Raji (cell line): Measurements from ENCODE around the gene DAAM2.

Source experiments
- POLR2A ChIP-seq: IDR thresholded peaks from 2 replicates; pipeline ENCODE4 v1.6.1; 2011; ENCODE audit warnings: low read depth, low read length, control low read depth; ENCODE audit not compliant: insufficient read depth

DAAM2 gene

DNA sequence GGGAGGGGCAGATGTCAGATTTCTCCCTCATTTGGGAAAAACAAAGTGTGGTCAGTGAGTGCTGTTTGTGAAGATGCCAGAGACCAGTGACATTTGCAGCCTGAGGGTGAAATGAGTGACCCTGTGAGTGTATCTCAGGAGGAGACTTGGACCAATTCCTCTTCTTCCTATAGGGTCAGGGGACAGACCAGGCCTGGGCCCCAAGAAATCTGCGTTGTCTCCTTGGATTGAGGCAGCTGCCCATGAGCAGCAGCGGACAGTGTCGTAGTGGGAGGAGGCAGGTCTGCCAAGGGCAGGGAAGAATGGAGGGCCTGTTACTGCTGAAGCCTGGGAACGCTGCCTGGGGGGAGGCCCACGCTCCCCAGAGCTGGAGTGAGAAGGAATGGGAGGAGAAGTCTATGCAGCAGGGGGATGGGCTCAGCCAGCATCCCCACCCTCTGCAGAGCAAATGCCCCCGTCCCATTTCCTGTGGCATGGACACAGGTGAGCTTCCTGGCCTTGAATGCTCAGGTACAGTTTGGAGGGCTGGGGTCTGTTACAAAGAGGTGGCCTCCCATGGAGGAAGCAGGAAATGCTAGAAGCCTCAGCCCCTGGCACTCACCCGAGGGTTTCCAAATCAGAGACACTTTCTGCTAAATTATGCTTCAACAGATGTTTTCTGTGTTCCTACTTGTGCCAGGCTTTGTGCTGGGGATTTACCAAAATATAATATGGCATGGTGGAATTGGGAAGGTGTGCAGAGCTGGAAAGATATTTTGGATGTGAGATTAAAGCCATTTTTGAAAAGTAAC, 29.8 kb downstream of the DAAM2 start:
- no peak for TF ChIP-seq POLR2A

DNA sequence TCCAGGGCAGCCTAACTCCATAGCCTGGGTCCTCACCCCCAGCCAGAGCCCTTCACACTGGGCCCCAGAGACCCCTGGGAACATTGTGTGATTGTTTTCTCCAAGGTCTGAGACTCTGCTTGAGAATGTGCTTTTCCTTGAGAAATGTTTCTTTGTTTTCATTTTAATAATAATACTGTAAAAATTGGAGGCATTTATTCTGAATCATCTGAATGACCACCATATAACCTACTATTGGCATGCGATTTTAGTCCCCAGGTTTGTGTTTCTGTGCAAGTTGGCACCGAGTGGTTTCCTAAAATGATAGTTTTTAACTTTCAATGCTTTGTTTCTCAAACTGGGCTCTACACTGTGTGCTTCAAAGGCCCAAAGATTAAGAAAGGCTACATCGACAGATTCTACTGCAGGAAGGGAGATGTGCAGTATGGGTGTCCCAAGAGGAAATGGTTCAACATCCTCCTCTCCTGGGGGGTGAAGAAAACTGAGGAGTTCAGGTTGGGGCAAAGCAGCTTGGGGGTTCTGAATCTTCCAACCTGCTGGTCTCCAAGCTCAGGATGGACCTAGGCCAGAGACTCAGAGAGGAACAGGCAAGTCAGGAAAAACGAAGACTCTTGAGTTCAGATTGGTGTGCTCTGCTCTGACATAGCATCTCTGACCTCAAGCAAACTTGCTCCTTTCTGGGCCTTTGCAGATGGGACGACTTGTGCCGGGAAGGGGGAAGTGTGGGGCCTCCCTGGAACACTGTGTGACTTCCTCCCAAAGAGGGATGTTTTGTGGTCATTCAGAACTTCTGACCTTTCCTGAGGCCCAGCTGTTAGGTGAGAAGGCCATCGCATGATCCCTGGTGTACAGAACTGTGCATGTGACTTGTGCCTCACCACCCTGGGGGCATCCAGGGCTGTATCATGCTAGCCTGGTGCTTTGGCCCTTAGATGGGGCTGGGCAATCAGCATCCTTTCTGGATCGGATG, 31.0 kb downstream of the DAAM2 start:
- no peak for TF ChIP-seq POLR2A

DNA sequence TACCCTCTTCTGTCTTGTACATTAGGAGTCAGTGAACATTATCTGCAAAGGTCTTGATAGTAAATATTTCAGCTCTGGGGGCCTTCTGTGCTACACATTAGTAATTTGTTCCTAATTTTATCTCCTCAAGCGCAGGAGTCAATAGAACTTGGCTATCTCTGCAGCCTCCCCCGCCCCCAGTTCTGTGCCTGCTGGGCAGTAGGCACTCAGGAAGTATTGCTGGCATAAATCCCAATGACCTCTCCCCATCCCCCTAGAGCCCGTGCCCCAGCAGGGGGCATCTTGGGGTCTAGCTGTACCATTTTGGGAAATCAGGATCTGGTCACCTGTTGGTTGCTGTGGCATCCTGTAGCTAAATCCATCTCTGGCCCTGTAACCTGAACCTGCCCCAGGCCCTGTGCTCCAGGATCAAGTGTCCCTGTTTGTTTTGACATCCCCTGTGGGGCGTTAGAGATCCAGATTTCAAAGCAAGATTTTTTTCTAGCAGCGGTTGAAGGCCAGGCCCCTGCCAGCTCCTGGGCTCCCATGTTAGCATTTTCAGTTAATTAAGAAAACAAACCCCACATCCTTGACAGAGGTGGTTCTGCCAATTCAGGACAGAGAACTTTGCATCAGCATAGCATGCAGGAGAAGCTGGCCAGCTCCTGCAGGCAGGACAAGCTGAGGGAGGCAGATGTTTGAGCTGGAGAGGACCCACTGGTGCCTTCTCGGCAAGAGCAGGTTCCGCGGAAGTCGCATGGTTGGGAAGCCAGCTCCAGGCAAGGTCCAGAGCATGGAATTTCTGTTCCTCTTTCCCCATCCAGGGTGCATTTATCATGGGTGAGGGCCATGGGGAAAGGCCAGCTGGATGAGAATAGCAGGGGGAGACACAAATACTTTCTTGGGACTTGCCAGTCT, 32.1 kb downstream of the DAAM2 start:
- no peak for TF ChIP-seq POLR2A

DNA sequence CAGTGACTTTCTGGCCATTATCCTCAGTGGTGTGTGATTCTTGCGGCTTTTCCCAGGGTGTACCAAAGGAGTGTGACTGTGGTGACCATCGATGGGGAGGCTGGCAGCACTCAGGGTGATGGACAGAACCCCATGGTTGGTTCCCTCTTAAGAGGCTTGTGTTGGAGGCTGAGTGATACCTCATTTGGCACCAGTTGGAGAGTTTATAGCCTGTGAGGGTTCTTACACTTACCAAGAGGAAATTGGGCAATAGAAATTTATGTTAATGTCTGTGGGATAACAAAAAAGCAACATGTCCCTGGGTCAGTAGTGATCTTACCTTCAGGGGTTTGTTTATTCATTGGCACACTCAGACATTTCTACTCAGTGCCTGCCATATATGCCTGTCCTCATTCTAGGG, 37.2 kb downstream of the DAAM2 start:
- no peak for TF ChIP-seq POLR2A

DNA sequence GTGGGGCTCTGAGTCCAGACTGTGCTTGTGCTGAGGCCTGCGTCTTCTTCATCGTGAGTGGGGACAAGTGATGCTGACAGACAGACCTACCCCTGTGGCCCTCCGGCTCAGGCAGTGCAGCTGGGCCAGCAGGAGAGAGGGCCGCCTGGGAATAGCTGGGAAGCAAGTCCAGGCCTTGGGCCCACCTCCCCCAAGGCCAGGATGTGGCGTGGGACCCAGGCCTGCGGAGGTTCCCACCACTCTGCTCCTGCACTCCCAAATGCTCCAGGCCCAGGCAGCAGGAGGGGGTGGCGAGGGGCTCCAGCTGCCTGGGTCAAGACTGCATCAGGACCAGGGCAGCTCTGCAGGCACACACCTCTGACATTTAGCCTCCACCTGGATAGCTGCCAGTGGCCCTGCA, 38.3 kb downstream of the DAAM2 start:
- TF ChIP-seq POLR2A, result no peak

DNA sequence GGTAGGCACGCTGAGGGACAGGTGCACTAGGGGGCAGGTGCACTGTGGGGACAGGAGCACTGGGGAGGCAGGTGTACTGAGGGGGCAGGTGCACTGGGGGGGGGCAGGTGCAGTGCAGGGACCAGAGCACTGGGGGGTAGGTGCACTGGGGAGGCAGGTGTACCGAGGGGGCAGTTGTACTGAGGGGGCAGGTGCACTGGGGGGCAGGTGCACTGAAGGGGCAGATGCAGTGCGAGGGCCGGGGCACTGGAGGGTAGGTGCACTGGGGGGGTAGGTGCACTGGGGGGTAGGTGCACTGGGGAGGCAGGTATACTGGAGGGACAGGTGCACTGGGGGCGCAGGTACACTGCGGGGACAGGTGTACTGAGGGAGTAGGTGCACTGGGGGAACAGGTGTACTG, 39.5 kb downstream of the DAAM2 start:
- TF ChIP-seq POLR2A, result no peak

DNA sequence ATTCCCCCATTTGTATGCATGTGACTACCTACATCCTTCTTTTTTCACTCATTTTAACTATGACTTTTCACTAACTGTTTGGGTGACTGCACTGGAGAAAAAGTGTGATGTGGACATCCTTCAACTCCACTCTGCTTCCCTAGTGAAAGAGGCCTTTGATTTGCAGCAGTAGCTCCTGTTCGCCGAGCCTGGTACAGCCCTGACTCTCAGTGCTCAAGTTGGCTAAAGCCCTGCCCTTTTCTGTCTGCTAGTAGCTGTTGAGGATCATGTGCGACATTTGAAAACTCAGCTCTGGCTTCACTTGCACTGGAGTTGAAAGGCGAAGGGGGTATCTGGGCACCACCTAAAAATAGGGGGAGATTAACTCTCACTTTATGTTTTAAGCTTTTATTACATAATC, 42.1 kb downstream of the DAAM2 start:
- TF ChIP-seq POLR2A, result no peak

DNA sequence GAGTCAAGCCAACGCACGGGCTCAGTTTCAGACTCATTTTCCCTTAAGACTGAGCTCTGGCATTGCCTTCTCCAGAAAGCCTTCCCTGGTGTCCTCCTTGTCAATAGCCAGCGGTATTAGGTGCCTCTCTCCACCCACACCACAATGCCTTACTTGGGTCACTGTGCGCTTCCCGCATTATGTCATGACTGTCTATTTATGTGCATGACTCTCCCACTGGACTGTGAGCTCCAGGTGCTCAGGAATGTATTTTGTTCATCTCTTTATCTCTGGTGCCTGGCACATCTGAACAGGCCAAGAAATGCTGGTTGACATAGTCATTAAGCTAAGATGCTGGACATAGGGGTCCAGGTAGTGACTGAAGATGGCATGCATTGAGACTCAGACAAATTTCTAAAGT, 42.7 kb downstream of the DAAM2 start:
- no peak for TF ChIP-seq POLR2A

DNA sequence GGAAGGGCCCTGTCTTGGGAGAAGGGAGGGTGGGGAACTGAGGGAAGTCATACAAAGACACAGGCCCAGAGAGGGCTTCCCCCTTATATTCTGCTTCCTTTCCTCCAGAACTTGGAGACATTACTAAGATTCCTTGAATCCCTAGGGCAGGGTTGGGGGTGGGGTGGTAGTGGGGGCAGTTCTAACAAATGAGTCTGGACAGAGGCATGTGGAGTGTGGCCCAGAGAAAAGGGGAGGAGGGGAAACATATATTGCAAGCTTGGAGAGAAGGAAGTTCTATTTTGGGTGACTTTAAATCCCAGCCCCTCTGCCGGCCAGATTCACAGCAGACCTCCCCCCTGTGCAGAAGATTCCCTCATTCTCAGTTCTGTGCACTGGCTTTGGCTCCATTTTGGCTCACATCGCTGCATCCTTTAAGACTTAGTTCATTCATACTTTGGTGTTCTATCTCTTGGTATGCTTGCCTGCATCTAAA, 43.7 kb downstream of the DAAM2 start:
- no peak for TF ChIP-seq POLR2A

DNA sequence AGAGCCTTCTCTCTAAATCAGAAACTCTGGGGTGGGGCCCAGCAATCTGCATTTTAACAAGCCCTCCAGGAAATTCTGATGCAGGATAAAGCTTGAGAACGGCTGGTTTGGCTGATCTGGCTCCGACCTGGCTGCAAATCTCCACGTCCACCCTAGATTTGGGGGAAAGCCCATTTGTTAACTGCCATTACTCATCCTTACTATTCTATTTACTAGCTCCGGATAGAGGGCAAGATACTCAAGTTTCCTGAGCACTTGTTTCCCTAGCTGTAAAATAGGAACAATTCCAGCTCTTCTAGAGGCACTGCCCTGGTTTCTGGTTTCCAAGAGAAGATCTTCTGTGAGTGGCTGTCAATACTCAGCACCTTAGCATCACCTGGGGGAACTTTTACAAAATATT, 44.4 kb downstream of the DAAM2 start:
- TF ChIP-seq POLR2A, result no peak

DNA sequence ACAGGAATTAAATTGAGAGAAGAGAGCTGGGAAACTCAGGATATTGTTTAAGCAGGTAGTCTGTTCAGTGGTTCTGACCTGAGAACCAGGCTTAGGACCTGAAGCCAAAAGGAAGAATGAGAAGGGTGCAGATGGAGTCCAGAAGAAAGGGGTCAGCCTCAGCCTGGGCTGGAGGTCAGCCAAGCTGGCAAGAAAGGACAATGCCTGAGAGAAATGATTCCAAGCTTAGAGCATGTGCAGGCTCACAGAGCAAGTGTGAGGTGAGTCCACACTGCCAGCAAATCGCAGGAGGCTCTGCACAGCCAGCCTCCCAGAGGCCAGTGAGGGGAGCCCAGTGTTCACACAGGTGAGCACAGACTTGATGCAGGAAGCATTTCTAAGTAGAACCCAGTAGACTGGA, 47.3 kb downstream of the DAAM2 start:
- no peak for TF ChIP-seq POLR2A

DNA sequence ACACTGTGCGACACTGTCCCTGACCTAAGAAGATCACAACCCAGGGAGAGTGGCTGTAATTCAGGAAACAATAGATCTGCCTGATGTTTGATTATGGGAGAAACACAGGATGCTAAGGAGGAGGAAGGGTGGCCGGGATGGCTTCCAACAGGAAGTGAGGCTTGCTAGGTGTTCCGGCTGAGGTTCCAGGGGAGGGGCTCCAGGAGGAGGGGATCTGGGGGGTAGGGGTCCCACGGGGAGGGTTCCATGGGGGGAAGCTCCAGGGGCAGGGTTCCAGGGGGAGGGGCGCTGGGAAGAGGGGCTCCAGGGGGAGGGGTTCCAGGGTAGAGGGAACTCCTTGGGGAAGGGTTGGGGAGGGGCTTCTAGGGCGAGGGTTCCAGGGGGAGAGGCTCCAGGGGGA, 48.6 kb downstream of the DAAM2 start:
- no peak for TF ChIP-seq POLR2A

DNA sequence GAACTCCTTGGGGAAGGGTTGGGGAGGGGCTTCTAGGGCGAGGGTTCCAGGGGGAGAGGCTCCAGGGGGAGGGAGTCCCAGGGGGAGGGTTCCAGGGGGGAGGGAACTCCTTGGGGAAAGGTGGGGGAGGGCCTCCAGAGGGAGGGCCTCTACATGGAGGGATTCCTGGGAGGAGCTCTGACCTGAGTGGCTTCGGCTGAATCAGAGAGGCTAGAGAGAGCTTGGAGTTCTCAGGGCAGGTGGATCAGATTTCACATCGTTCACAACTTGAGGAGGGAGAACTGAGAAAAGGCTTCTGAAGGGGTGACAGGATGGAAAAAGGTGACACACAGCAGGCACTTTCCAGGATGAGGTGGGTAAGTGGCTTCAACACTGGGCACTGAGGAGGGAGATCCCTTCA, 49.1 kb downstream of the DAAM2 start:
- no peak for TF ChIP-seq POLR2A

DNA sequence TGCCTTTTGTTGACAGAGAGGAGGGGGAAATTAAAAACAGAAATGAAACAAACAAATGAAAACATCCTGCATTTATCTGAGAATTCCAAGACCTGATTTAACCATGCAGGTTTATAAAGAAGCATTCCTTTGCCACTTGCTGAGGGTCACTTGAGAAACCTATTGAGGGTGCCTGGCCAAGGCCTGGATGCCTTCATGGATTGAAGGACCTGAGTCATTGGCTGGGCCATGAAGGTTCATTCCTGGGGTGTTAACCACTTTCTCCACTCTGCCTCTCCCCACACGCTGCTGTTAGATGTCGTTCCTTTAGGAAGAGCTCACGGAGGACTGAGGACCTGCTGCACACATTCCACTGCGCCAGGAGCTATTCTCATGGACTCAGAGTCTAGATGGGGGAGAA, 49.7 kb downstream of the DAAM2 start:
- TF ChIP-seq POLR2A, result no peak
